ENCODE results near the gene ELOVL6. TPM values are rescaled to one million over a fixed set of nuclear protein-coding genes. Genes with fewer than 3 reads are reported as not detected.

The ELOVL6 gene
- total and polyA plus RNA-seq, 2 of the 4 experiments (the other 2 are of a cell fraction): 17.9 to 19.0 TPM

GRCh38 chr4:110200689-110201088, 2.3 kb upstream of the ELOVL6 start:
- dilution Hi-C loops (cut with HindIII; ENCODE audit: low sequenced_read_pairs, unreplicated experiment) (no loop called here), in situ Hi-C loops (cut with MboI; ENCODE audit: low sequenced_read_pairs) (loop anchor here (5.0 to 10.0 kb wide), 2 partner anchors 148 to 304 kb away; no protein-coding TSS in a partner anchor), intact Hi-C loops (cut with micrococcal nuclease) (no loop called here)
- Histone ChIP-seq H3K18ac (ENCODE audit: low read depth, low read length) (no peak overlapping the region), H3K36me3 (ENCODE audit: control insufficient read depth, insufficient read depth, low read length) (no peaks in the 10 kb centered on the region), H3K4me2 (ENCODE audit: low read depth, low read length) (no peak overlapping the region), H2BK5ac (ENCODE audit: low read depth, low read length, poor library complexity, severe bottlenecking) (no peak overlapping the region), H3K4me3 (ENCODE audit: insufficient read depth, low read depth, low read length) (no peak overlapping the region), H3K9me1 (ENCODE audit: insufficient read depth, low read length) (no peaks in the 10 kb centered on the region), H4K91ac (ENCODE audit: insufficient read depth, low read depth, low read length) (no peak overlapping the region), H3K4me1 (ENCODE audit: control insufficient read depth, insufficient read depth, low read length) (no peaks in the 10 kb centered on the region), H2AFZ (replicated peaks; ENCODE audit: low read length, poor library complexity) (no peak overlapping the region), H3K27ac (ENCODE audit: insufficient read depth, low read length) (no peak overlapping the region), H3K79me1 (ENCODE audit: low read depth in 1 of 2, low read length in 2 of 2) (peaks cover 9 to 15% of the 10 kb centered on the region in 2 experiments; a peak in 3 of 4 replicates), H4K20me1 (ENCODE audit: insufficient read depth, low read length) (no peaks in the 10 kb centered on the region), H2BK20ac (ENCODE audit: low read depth, low read length) (no peak overlapping the region), H4K5ac (ENCODE audit: low read depth, low read length) (no peak overlapping the region), H3K27me3 (ENCODE audit: control insufficient read depth, insufficient read depth, low read length) (no peaks in the 10 kb centered on the region), H3K4ac (ENCODE audit: low read depth, low read length) (no peak overlapping the region), H4K8ac (ENCODE audit: low read depth in 2 of 2, low read length in 2 of 2) (no peak overlapping the region), H3K9ac (ENCODE audit: low read depth, low read length) (no peak overlapping the region), H3K9me3 (ENCODE audit: control insufficient read depth, insufficient read depth, low read length) (no peaks in the 10 kb centered on the region), H2AK5ac (ENCODE audit: low read depth, low read length) (no peak overlapping the region), H3K23ac (ENCODE audit: low read depth, low read length) (no peak overlapping the region), H2BK15ac (ENCODE audit: low read depth, low read length) (no peak overlapping the region), H3K14ac (replicated peaks; ENCODE audit: low read depth, low read length) (no peak overlapping the region), H2BK120ac (ENCODE audit: low read depth, low read length) (no peak overlapping the region), H3K56ac (ENCODE audit: extremely low read depth, insufficient read depth, low read length) (no peak overlapping the region), H2AK9ac (replicated peaks; ENCODE audit: low read depth, low read length, poor library complexity) (no peak overlapping the region)
- BruUV-seq (replicated peaks): no TSS peak
- ChIA-PET CTCF (no interaction called here), POLR2A (ENCODE audit: unreplicated experiment) (no interaction called here)
- no peak for DNase-seq
- TF ChIP-seq MAFK (IDR thresholded peaks at IDR 0.05; ENCODE audit: low read depth, low read length) (no peak), MXI1 (IDR thresholded peaks at IDR 0.05; ENCODE audit: borderline replicate concordance, low read depth, low read length) (no peak), CTCF (conservative IDR thresholded peaks at IDR 0.05; ENCODE audit: low read depth, low read length) (no peak), POLR2A (IDR thresholded peaks at IDR 0.05; ENCODE audit: low read depth, low read length) (no peak), BHLHE40 (IDR thresholded peaks at IDR 0.05; ENCODE audit: low read depth, low read length) (no peak), USF2 (IDR thresholded peaks at IDR 0.05; ENCODE audit: low read depth, low read length) (no peak), CEBPB (IDR thresholded peaks at IDR 0.05; ENCODE audit: low read depth, low read length) (no peak), CHD1 (IDR thresholded peaks at IDR 0.05; ENCODE audit: low read depth, low read length) (no peak), RAD21 (IDR thresholded peaks at IDR 0.05; ENCODE audit: low read length) (no peak), SMC3 (IDR thresholded peaks at IDR 0.05; ENCODE audit: low read depth, low read length) (no peak), RCOR1 (IDR thresholded peaks at IDR 0.05; ENCODE audit: insufficient replicate concordance, low read length) (no peak), NFE2L2 (IDR thresholded peaks at IDR 0.05; ENCODE audit: low read depth, low read length) (no peak), ELK1 (IDR thresholded peaks at IDR 0.05; ENCODE audit: borderline replicate concordance, low read depth, low read length) (no peak), FOS (IDR thresholded peaks at IDR 0.05; ENCODE audit: low read depth, low read length) (no peak), MAZ (IDR thresholded peaks at IDR 0.05; ENCODE audit: borderline replicate concordance, low read depth, low read length) (no peak), RFX5 (IDR thresholded peaks at IDR 0.05; ENCODE audit: low read depth, low read length) (no peak)
- ATAC-seq (ENCODE audit: low read depth): no peak
- WGBS, 2 experiments (ENCODE audit: extremely low coverage in 2 of 2, insufficient read length in 1 of 2): no CpG with 5 or more reads among the region's 2 CpGs
